A673 (cell line): ENCODE measurements around the gene SKI.

Source experiments
- CTCF ChIP-seq: fragments of 300-800, 200-600 bp; sonication (generic); conservative IDR thresholded peaks from 2 replicates; pipeline ENCODE4 v1.5.1; 2017; ENCODE audit warnings: low read depth, mild to moderate bottlenecking, antibody characterized with exemption, low read length, moderate library complexity, mixed read lengths
- EZH2 ChIP-seq: fragments of 200-600 bp; sonication (generic); IDR thresholded peaks from 2 replicates; pipeline ENCODE4 v1.6.1; 2017; ENCODE audit warnings: borderline replicate concordance, low read depth, mild to moderate bottlenecking, mixed read lengths, antibody characterized with exemption, low read length; ENCODE audit not compliant: poor library complexity, severe bottlenecking

- no peak for TF ChIP-seq CTCF
- TF ChIP-seq EZH2: no peak
Observed at GRCh38 chr1:2274231-2274928, 46.3 kb downstream of the SKI start.
